Activated T-cell treated with anti-CD3 and anti-CD28 coated beads for 4 hours (primary cell): ENCODE measurements around the gene ABCD3.
"Not testable (repeated sequence)": the region's sequence is repeated elsewhere in the genome, so short reads cannot be mapped to it uniquely, and the experiment has no call there.

ENCODE experiments used
- DNase-seq: peaks from one replicate; pipeline ENCODE4 v3.0.0-alpha.2; 2020

The ABCD3 gene

GRCh38 chr1:94417978-94418663 is at the start of gene ABCD3:
Gene ABCD3 (plus strand): TSS chr1:94418389. CDS start chr1:94418479, 90 bp downstream.
- DNase-seq, result peak; percentile 96

DNA sequence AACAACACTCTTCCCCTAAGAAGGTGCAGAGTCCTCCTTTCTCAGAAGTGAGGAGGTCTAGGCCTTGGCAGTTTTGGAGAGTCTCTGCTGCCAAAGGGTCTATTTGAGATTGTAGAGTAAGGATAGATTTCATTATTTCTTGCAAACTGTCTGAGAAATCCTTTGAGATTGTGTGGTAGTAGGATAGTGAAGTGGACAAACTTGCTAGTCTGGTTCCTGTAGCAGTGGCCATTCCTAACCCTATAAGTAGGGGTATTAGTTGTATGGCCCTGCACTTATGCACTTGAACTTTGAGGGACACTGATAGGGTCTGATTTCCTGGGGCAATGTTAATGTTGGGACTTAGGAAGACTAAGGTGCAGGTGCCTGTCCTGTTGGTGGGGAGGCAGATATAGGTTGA is 45.4 kb upstream of the ABCD3 start:
- not testable (repeated sequence) for DNase-seq

DNA sequence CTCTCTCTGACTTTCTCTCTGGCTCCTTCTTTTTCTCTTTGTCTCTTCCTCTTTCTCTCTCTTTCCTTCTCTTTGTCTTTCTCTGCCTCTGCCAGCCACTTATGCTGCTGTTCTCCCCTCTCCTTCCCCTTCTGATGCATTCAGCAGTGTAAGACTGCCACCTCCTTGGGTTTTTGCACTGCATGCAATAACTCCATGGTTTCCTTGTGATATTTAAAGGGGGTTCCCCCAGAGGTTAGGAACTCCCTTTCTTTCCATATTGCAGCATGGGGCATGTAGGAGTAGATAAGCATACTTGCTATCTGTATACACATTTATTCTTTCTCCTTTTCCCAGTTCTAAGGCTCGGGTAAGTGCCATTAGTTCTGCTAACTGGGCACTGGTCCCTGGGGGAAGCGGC is 44.9 kb upstream of the ABCD3 start:
- not testable (repeated sequence) for DNase-seq

DNA sequence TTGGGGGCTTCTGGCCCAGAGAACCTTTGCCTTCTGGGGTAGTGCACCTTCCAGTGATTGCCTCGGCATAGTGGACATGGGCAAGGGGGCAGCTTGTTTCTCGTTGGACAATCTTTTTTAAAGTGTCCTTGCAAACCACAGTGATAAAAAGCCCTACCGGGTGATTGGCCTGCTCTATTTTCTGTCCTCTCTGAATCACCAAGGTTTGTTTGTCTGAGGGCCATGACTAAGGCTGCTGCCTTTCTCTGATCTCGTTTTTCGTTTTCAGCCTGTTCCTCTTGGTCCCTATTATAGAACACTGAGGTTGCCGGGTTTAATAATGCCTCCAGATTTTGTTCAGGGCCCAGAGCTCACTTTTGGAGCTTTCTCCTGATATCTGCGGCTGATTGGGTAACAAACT is 42.5 kb upstream of the ABCD3 start:
- not testable (repeated sequence) for DNase-seq

- not testable (repeated sequence) for DNase-seq
Observed at GRCh38 chr1:94378493-94378892, 39.7 kb upstream of the ABCD3 start.

DNA sequence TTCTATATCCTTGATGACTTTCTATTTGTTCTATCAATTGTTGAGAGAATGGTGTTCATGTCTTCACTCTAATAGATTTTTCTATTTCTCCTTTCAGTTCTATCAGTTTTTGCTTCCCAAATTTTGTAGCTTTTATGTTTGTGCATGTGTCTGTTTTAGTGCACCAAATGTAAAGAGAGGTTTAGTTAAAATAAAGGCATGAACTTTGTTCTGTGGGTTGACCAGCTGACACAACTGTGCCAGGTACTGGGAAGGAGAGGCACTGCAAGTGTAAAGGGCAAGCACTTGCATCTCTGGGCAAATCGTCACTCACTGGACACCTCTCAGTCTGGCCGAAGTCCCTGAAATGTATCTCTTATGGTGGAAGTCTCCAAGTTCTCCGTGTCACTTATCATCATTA is 38.6 kb upstream of the ABCD3 start:
- no peak for DNase-seq

DNA sequence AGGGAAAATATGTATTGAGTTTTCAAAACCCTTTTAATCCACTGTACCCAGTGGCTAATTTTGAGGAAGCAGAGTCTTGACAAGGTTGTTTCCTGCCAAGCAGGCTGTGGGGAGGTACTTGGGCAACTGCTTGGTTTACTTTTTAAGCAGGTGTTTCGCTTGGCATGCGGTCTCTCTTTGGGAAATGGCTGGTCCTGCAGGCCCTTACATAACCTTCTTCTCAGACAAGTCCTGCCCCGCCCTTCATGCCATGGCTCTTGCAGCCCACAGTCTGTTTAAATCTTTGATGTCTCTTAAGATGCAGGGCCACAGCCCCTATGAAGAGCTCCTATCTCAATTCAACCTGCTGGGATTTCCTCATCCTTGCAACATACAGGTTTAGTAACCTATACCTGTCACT is 36.0 kb upstream of the ABCD3 start:
- no peak for DNase-seq

GRCh38 chr1:94383966-94384408 is 34.2 kb upstream of the ABCD3 start:
- no peak for DNase-seq

GRCh38 chr1:94384485-94385265 is 33.5 kb upstream of the ABCD3 start:
- no peak for DNase-seq

GRCh38 chr1:94385308-94385929 is 32.8 kb upstream of the ABCD3 start:
- DNase-seq, result no peak

DNA sequence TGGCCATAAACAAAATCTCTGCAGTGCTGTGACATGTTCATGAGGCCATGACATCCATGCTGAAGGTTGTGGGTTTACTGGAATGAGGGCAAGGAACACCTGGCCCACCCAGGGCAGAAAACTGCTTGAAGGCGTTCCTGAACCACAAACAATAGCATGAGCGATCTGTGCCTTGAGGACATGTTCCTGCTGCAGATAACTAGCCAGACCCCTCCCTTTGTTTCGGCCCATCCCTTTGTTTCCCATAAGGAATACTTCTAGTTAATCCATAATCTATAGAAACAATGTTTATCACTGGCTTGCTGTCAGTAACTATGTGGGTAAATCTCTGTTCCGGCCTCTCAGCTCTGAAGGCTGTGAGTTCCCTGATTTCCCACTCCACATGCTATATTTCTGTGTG is 28.9 kb upstream of the ABCD3 start:
- DNase-seq, result no peak

DNA sequence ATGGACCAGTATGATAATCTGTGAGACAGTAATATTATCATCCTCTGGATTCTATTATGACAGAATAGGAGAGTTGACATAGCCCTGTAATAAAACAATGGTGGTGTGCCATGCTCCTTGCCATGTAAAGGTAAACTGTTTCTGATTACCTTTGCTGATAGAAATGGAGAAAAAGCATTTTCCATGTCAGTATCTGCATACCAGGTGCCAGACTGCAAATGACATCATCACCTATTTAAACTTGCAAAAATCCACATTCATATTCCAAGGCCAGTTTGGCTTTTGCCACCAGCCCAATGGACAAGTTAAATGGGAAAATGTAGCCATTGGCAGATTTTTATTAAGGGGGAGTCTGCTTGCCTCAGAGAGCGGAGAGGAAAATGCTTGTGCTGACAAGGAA is 23.9 kb upstream of the ABCD3 start:
- no peak for DNase-seq

DNA sequence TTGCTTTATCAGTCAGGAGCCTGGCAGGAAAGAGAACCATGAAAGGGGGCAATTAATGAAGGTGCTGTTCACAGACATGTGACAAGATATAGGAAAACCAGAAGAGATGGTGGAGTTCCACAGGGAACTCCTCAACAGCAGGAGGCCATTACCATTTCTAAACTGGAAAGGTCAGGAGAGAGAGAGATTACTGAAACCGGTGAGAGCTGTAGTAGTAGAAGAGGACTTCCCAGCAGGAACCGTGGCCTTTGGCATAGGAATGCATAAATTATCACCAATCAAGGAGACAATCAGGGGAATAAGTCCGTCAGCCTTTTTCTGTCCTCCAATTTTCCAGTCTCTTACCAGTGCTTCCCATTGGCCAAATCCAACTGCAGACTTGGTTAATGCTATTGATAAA is 23.0 kb upstream of the ABCD3 start:
- DNase-seq, result no peak

GRCh38 chr1:94395748-94396309 is 22.4 kb upstream of the ABCD3 start:
- no peak for DNase-seq

DNA sequence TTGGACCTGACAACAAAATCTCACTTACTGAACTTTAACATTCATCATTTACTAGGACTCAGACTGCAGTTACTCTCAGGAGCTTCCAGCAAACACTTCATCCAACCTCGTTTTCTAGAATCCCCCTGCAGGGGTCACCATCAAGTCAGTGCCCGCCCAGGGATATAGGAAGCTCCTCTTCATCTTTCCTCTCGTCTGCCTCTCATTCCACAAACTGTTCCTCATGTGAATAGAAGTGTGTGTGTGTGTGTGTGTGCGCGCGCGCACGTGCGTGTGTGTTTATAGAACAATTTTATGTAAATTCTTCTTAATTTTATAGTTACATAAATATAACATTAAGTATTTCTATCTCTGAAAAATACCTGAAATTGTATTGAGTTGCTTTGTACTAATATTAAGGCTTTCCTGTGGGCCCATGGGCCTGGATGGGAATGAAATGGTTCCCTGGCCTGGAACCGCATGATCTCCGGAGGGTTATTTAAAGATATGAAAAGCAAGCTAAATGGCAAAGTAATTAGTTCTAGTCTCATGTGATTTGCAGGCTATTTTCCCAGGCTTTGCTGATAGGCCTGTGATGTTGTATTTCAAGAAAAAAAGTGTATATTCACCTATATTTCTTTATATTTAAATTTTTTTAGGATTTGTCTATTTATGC is 21.7 kb upstream of the ABCD3 start:
- DNase-seq, result no peak

DNA sequence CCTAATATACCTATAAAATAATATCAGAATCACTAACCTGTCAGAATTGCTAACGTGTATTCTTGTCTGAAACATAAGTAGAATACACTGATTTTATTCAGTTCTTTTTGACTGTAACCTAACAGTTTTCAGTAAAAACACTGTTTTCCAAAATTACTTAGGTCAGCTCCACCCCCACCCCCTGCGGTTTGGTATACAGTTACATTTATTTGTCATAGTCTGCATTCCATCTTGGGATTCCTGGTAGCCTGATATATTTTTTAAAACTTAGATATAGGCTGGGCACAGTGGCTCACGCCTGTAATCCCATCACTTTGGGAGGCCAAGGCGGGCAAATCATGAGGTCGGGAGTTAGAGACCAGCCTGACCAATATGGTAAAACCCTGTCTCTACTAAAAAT is 19.8 kb upstream of the ABCD3 start:
- DNase-seq, result no peak

DNA sequence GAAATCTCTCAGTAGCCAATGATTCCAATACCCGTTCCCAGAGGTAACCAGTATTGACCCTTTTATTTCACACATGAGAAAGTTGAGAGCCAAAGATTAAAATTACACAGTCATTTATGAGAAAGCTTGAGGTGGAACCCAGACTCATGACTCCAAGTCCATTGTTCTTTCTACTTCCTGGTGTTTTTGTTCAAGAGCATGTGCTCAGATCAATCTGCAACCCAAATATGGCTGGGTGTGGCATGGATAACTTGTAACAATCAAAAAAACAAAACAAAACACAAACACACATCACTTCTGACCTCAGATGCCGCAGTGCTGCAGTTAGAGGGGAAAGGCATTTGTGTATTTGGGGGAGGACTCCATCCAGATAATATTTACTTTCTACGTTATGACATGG is 18.7 kb upstream of the ABCD3 start:
- no peak for DNase-seq

- no peak for DNase-seq
Observed at GRCh38 chr1:94401206-94401605, 17.0 kb upstream of the ABCD3 start.

GRCh38 chr1:94406446-94406845 is 11.7 kb upstream of the ABCD3 start:
- DNase-seq, result no peak

DNA sequence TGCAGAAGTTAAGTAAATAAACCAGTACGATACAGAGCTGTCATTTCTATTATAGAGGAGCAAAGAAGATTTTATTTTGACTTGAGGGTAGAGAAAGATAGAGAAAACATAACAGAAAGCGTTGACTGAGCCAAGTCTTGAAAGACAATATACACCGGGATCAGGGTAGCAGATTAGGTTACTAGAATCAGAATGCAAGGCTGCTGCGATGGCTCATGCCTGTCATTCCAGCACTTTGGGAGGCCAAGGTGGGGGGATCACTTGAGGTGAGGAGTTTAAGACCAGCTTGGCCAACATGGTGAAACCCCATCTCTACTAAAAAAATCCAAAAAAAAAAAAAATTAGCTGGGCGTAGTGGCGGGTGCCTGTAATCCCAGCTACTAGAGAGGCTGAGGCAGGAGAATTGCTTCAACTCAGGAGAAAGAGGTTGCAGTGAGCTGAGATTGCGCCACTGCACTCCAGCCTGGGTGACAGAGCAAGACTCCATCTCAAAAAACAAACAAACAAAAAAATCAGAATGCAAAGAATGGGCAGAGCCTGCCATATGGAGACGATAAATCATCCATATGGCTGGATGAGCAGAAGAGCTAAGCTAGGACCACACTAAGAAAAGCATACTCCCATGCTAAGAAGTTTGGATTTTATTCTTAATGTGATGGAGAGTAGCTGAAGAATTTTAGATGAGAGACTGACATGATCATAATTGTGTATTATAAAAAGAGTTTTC is 9.9 kb upstream of the ABCD3 start:
- no peak for DNase-seq

GRCh38 chr1:94411237-94411636 is 7.0 kb upstream of the ABCD3 start:
- no peak for DNase-seq

- DNase-seq, result no peak
Observed at GRCh38 chr1:94413311-94413710, 4.9 kb upstream of the ABCD3 start.
